DMS153 (cell line): ENCODE measurements around the gene TMEM147.

ENCODE experiments used
- DNase-seq: peaks from one replicate; lab custom pipeline; 2025; lab: John Stamatoyannopoulos, UW

TMEM147 gene, protein sequence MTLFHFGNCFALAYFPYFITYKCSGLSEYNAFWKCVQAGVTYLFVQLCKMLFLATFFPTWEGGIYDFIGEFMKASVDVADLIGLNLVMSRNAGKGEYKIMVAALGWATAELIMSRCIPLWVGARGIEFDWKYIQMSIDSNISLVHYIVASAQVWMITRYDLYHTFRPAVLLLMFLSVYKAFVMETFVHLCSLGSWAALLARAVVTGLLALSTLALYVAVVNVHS

DNA sequence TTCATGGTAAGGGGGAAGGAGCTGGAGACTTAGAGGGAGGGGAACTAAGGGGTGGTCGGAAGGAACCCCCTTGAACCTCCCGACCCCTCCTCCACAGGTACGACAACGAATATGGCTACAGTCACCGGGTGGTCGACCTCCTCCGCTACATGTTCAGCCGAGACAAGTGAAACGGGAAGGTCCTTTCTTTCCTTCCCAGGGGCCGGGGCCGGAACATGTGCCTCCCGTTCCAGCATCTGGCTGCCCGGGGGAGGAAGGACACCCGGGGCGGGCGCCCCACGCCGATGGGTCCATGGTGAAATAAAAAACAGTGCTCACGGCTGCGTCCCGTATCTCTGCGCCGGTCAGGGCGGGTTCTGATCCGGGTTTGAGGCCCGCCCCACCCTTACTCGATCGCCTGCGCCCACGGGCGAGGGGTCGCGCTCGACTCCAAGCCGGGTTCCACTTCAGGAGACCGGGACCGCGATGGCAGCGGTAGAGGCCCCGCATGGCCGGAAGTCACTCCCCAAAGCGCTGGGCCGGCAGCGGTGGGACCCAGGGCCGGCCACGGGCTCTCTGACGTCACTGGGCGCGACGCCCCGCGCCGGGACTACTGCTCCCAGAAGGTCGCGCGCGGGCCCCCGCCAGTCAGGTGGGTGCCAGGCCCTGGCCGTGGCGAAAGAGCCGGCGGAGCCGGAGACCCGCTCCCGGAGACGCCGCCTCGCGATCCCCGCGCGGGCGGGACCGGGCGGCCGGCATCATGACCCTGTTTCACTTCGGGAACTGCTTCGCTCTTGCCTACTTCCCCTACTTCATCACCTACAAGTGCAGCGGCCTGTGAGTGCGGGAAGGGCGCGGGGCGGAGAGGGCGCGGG, at the start of gene TMEM147:
Gene TMEM147, plus strand, starts transcription at position 626 of the 854 bp plus-strand sequence. Its CDS starts 114 bp downstream, at position 740.
- peak; percentile 52 for DNase-seq

DNA sequence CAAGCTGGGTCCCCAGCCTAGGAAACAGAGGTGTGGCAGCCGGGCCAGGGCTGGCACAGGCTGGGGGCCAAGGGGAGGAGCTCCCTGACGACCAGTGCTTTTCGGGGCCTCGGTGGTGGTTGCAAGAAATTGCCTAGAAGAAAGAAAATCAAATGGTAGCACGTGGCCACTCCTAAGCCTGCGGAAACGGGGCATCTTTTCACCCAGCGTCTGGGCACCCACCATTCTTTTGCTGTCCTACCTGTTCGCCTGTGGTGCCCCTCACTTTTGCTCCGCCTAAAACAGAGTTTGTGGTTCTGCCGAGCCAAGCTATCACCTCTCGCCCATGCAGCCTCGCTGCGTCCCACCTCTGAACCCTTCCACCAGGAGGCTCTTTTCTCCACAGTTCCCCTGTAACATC, 48.0 kb upstream of the TMEM147 start:
- no peak for DNase-seq

DNA sequence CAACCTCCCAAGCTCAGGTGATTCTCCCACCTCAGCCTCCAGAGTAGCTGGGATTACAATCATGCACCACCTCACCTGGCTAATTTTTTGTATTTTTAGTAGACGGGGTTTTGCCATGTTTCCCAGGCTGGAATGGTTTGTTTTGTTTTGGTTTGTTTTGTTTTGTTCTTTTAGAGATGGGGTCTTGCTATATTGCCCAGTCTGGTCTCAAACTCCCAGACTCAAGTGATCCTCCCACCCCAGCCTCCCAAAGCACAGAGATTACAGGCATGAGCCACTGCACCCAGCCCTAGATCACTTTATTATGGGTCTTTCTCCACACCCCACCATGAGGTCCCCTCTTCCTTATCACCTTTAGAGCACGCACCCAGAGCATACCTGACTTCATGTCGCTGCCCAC, 47.2 kb upstream of the TMEM147 start:
- DNase-seq = no peak

DNA sequence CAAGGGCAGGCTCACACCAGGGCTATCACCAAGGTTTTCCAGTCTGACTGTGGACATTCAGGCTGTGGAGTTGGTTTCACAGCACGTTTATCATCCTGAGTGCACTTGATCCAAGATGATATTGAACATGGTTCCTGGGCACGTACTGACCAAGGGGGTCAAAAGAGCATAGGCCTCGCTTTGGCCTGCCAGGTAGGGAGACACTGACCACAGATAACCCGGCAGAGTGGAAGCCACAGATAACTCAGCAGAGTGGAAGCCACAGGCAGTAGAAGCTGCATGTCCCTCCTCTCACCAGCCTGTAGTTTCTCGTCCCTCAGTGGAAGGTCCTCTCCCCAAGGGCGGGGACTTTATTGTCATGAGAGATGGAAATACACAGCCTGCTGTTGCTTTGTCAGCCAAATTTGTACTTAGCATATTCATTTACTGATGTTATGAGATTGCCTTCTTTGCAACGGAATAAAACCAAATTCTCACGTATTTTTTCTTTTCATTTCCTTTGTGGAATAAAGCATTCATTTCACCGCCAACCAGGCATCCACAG, 46.4 kb upstream of the TMEM147 start:
- DNase-seq = no peak

DNA sequence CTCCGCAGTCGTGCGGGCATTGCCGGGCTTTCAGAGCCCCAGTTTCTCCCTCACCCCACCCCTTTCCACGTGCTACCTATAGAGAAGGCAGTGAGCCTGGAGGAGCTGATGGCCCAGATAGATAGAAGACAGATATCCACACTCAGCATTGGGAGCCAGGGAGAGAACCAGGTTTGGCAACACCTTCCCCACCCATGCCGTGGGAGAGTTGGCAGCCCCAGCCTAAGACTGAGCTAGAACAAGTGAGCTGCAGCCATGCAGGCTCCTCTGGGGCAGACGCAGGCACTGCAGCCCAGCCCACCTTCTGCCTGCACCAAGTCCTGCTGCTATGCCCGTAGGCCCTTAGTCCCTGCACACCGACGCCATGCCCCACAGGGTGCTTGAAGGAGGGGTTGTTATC, 44.8 kb upstream of the TMEM147 start:
- no peak for DNase-seq

DNA sequence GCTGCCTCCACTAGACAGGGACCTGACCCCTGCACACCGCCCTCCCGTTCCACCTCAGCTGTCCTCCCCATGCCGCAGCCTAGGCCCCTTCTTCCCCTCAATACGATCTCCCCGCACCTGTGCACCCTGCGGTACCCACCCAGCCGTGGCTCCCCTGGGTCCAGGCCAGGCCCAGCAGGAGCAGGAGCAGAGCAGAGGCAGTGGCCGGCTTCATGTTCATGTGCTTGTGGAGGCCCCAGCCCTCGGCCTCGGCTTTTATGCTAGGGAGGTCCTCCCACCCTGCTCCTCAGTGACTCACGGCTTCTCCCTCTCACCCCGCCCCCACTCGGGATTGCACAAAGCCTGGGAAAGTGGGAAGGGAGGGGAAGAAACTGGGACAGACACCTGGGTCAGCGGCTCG, 43.7 kb upstream of the TMEM147 start:
- DNase-seq = no peak

DNA sequence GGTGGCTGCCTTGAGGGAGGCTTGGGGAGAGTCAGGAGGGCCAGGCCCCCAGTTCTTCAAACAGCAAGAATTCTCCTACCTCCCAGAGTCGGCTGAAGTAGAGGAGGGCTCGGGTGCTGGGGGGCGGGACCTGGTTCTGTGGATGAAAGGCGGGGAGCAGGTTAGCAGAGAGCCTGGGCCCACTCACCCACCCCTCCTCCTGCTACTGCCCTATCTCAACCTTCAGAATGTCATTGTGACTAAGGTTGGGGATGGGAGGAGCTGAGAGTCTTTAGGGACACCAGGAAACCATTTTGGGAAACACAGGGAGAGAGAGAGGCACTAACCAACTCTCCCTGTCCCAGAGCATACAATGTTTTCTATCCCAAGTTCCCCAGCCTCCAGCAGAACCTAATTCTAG, 42.7 kb upstream of the TMEM147 start:
- DNase-seq = no peak

DNA sequence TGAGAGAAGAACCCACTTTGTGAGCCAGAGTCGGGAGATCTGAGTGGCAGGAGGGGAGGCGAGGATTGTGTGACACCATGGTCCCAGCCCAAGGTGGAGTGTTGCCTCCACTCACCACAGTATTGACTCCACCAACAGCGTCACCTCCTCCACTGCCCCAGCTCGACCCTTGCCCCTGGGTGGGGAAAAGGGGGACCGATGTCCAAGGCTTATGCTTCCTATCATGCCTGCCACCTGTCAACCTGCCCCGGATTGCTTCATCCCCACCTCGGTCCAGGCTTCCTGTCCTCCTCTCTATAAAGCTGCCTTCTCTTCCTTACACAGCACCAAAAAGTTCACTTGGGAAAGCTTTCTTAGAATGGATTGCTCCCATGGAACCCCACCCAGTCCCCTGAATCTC, 39.4 kb upstream of the TMEM147 start:
- DNase-seq = no peak

DNA sequence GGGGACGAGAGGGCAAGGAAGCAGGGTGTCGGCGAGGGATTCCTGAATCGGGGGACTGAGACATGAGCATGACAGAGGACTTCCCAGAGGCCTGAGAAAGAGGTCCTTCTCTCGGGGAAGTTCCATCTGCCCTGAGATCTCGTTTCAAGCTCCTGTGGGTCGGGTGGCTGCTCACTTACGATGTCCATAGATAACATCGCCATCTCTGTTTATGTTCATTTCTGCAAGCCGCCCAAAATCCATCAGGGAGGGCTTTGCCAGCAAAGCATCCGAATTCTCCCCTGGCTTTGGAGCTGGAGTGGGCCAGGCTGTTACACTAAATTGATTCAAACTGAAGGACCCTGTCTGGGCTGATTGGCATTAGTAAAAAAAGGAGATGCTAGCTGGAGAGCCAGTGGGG, 37.9 kb upstream of the TMEM147 start:
- DNase-seq = no peak

DNA sequence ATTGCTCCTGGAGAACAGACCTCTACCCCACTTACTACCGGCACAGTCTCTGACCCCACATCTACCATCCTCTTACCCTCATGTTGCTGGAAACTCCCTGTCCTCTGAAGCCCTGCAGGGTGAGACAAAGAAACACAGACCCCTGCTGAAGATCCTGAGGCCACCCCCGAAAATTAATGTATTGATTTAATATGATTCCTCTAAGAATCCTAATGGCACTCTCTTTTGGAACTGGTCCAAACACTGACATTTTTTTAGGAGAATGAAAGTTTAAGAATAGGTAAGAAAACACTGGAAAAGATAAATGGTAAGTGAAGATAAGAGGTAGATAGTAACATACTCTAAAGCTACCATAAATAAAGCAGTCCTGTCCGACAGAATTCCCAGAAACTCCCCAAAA, 37.3 kb upstream of the TMEM147 start:
- no peak for DNase-seq

DNA sequence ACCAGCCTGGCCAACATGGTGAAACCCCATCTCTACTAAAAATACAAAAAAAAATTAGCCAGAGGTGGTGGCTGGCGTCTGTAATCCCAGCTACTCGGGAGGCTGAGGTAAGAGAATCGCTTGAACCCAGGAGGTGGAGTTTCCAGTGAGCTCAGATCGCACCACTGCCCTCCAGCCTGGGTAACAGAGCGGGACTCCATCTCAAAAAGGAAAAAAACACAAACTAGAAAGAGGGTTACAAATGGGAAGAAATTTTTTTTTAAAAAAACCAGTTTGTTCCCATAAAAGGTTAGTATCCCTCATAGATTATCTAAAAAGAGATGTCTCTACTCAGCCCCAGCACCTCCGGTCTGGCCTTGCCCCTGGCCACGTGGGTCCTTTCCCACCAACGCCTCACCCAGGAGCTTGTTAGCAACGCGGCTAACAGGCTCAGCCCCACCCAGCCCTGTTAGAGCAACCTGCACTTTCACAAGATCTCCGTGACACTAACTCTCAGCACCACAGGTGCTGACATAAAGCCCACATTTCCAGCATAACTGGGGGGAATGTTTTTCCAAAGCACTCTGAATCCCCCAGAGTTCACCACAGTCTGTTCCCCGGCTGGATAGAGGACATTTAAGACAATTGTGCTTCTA, 36.3 kb upstream of the TMEM147 start:
- no peak for DNase-seq

DNA sequence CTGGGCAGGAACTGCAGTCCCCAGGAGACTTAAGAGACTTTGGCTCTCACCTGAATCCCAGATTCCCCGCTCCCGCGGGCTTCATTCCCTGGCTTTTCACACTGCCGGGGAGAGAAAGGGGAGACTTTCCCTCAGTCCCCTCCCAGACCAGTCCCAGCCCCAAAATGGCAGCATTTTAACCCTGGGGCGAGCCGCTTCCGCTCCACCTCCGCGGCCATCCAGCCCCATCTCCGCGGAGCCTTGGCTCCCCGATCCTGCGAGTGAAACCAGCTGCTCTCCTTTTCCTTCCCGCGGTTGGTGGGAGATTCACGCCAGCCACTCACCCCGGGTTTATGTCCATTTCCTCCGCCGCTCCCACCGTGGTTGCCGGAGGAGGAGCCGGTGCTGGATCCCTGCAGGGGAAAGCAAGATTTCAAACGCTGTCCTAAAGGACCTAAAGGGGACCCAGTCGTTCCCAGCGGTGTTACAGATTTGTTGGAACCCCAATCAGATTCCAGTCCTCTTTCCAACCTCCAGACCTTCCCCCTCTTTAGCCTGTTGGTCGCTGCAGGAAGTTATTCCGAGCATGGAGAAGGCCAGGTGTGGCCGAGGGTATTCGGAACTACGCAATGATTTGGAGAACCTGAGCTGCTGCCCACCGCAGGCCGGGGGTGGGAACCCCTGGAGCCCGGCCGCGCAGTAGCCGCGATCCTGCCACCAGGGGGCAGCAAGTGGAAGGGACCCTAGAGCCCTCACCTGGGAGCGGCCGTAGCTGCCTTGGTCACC, 35.4 kb upstream of the TMEM147 start:
- no peak for DNase-seq

DNA sequence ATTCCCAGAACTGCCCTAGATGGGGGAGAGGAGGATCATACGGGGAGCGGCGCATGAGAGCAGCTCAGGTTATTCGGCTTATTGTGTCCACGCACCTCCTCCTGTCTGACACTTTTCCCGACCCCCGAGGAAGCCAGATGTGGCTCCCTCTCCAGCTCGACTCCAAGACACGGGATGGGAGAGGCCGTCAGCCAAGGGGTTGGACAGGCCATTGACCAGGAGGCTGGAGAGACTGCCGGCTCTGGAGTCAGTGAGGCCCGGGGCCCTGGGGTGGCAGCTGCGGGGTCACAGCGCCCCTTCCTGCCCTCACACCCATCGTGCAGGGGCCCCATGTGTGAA, 34.8 kb upstream of the TMEM147 start:
- no peak for DNase-seq

DNA sequence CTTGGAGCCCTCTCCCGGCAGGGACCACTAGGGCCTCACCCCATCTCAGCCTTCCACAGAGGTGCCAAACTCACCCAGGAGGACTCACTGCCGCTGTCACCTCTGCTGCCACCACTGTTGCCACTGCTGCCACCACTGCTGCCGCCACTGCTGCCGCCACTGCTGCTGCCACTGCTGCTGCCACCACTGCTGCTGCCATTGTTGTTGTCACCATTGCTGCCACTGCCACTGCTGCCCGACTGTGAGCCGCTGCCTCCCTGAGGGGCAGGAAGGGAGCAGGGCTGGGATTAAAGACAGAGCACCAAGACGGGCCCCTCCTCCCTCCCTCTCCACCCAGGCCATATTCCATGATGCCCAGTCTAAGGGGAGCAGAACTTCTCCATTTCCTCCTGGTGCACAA, 34.1 kb upstream of the TMEM147 start:
- no peak for DNase-seq

DNA sequence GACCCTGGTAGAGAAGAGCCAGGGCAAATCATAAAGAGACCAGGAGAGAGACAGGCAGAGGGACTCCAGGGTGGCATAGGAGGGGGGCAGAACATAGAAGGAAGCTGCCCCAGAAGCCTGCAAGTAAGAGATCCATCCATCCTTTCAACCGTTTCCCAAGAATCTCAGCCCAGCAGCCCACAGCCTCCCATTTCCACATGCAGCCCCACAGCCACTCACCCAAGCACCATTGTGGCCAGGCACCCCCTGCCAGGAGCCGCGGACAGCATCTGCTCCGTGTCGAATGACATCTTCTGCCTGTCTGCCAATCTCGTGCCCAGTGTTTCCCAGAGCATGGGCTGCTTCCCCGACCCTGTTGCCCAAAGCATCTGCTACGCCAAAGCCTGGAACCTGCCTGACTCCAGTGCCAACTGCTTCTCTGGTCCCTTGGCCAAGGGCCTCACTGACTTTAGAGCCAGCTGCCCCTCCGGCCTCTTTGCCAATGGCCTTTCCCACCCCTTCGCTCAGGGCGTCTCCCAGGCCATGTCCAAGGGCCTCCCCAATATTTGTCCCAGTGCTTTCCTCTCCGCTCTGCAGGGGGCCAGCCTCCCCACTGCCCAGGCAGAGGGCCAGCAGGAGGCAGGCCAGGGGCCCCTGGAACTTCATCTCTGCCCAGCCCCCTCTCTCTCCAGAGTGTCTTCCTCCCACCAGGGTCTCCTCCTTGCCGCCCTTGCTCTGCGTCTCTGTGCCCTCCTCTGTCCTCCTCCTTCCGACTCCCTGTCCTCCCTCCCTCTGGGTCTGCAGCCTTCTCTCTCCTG, 32.4 kb upstream of the TMEM147 start:
- no peak for DNase-seq

DNA sequence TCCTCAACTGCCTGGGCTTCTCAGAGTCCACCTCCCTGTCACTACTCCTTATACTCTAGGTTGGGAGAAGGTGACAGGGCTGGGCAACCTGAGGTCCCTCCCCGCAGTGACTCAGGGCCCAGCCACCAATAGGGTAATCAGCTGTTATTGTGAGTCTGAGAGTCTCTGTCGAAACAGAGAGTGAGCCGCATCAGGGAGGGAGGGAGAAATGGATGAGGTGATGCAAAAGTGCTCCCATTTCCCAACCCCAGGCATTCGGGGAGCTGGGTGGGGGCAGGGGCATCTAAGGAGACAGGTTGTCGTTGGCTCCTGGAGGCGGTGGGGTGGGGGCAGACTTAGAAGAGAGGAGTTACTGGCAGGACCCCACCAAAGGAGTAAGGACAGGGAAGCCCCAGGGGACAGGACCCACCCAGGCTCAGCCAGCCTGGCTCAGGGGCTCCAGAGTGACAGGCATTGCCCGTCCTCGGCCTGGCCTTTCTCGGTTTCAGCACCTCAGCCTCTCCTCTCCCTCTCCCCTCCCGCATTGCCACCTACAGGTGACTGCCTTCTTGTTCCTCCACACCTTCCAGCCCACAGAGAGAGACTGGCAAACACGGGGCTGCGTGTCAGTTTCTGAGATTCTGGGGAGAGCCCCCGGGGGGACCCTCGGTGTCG, 31.7 kb upstream of the TMEM147 start, which contains the start of gene DMKN:
Gene DMKN, minus strand, starts transcription at position 22 of the 654 bp plus-strand sequence. CDS start 174 bp downstream, outside the sequence.
- no peak for DNase-seq

DNA sequence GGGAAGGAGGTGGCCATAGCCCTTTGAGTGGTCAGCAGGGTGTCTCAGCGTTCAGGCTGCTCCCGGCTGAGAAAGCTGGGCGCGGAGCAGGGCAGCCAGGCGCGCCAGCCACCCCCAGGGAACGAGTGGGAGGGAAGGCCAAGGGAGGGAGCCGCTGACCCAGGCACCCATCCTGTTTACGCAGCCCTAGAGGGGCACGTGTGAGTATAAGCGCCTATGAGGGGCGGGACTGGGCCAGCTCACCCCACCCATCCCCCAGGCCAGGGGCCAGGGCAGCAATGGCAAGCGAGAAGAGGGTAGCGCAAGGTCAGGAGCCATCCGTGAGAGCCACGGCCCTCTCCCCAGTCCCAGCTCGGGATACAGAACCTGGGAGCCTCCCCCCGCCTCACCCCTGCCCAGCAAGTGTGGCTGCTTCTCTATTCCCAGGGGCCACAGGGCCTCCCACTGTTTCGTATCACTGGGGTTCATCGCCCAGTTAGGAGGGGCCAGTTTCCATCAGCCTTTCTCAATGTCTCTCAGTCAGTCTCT, 31.1 kb upstream of the TMEM147 start:
- DNase-seq = no peak

DNA sequence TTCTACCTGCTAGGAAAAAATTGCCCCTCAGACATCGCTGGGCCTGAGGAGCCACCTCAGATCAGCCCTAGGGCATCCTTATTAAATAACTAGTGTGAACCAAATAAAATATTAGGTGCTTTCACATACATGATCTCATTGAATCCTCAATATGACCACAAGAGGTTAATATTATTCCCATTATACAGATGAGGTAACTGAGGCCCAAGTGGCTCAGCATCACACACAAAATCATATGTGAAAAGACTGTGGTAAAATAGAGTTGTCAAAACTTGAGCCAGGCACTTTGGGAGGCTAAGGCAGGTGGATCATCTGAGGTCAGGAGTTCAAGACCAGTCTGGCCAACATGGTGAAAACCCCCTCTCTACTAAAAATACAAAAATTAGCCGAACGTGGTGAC, 29.1 kb upstream of the TMEM147 start:
- DNase-seq = no peak

DNA sequence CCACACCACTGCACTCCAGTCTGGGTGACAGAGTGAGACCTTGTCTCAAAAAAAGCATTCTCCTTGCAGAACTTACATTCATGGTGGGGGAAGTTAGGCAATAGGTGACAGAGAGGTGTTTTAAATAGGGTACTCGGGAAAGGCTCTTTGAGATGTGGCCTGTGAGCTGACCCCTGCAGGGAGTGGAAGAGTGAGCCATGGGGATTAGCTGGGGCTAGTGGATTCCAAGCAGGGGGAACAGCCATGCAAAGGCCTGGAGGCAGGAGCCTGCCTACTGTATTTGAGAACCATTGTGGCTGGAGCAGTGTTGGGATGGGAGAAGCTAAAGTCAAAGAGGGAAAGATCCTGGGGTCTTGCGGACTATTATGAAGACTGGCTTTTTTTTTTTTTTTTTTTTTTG, 28.1 kb upstream of the TMEM147 start:
- no peak for DNase-seq

DNA sequence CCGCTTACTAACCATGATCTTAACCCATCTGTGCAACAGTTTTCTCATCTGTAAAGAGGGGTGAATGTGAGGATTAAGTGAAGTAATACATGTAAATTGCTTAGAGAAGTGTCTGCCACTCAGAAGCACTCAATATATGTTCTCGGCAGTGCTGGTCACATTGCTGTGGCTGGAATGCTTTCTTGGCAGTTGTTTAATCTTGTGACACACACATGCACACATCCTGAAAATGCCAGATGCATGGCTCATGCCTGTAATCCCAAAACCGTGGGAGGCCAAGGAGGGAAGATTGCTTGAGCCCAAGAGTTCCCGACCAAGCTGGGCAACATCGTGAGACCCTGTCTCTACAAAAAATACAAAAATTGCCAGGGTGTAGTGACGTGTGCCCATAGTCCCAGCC, 27.1 kb upstream of the TMEM147 start:
- DNase-seq = no peak

DNA sequence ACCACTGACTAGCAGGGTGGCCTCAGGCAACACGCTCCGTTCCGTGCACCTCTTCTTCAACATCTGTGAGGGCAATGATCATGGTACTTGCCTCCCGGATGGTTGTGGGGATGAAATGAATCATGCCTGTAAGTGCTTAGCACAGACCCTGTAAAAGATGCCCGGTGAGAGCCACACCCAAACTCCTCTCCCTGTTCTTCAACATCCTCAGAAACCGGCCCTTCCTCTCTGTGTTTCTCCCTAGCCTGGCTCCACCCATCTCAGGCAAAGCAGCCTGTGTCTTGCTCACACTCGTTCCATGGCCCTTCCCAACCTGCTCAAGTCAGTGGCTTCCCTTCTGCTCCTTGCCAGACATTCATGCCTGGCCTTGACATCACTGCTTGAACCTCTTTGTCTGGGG, 26.1 kb upstream of the TMEM147 start:
- DNase-seq = no peak
